GM23338 (cell line): Measurements from ENCODE around the gene MTCL3.

ENCODE experiments used
- ATAC-seq: fragments of 200-7000 bp; cut with Tn5 transposase; 3 replicates; pipeline ENCODE4 v1.9.1; 2020
- DNase-seq: peaks from one replicate; pipeline ENCODE4 v3.0.0-alpha.2; 2015; ENCODE audit warnings: low spot score
- H2AFZ ChIP-seq: fragments of 200-600 bp; sonication (generic); 2 replicates; pipeline ENCODE4 v1.8.0; 2016; ENCODE audit warnings: antibody characterized with exemption, mild to moderate bottlenecking, moderate library complexity
- H3F3A ChIP-seq: fragments of 200-600 bp; sonication (generic); replicated peaks from 2 replicates; pipeline ENCODE4 v1.8.0; 2017; ENCODE audit warnings: antibody characterized with exemption, mixed run types, low read depth
- H3K27ac ChIP-seq: fragments of 200-600 bp; sonication (generic); 2 replicates; pipeline ENCODE4 v1.6.1; 2016; ENCODE audit warnings: low read depth
- H3K27me3 ChIP-seq: fragments of 200-600 bp; sonication (generic); 2 replicates; pipeline ENCODE4 v1.8.0; 2016; ENCODE audit warnings: mild to moderate bottlenecking, mixed run types, moderate library complexity; ENCODE audit not compliant: insufficient read depth
- H3K36me3 ChIP-seq: fragments of 200-600 bp; sonication (generic); 2 replicates; pipeline ENCODE4 v1.8.0; 2016; ENCODE audit warnings: mild to moderate bottlenecking; ENCODE audit not compliant: insufficient read depth
- H3K4me1 ChIP-seq: fragments of 200-600 bp; sonication (generic); 2 replicates; pipeline ENCODE4 v1.8.0; 2016; ENCODE audit warnings: mild to moderate bottlenecking, moderate library complexity; ENCODE audit not compliant: insufficient read depth
- H3K4me2 ChIP-seq: fragments of 200-600 bp; sonication (generic); 2 replicates; pipeline ENCODE4 v1.7.1; 2017; ENCODE audit warnings: mixed run types
- H3K4me3 ChIP-seq: fragments of 200-600 bp; sonication (generic); 2 replicates; pipeline ENCODE4 v1.6.1; 2016; ENCODE audit warnings: mixed run types
- H3K79me2 ChIP-seq: fragments of 200-600 bp; sonication (generic); replicated peaks from 2 replicates; pipeline ENCODE4 v1.8.0; 2017; ENCODE audit warnings: mild to moderate bottlenecking; ENCODE audit not compliant: insufficient read depth
- H3K9me2 ChIP-seq: fragments of 200-600 bp; sonication (generic); 2 replicates; pipeline ENCODE4 v1.8.0; 2017; ENCODE audit not compliant: insufficient read depth
- H4K20me1 ChIP-seq: fragments of 200-600 bp; sonication (generic); replicated peaks from 2 replicates; pipeline ENCODE4 v1.8.0; 2017; ENCODE audit warnings: mild to moderate bottlenecking; ENCODE audit not compliant: insufficient read depth
- H3K27ac Mint-ChIP-seq: 2 replicates; pipeline ENCODE4 v1.8.0; 2020; ENCODE audit warnings: inconsistent platforms, mild to moderate bottlenecking, moderate library complexity, mixed read lengths
- H3K27me3 Mint-ChIP-seq: 3 replicates; pipeline ENCODE4 v1.8.0; 2022; ENCODE audit warnings: low read depth, mild to moderate bottlenecking, moderate library complexity, mixed read lengths, inconsistent platforms; ENCODE audit not compliant: insufficient read depth, poor library complexity
- H3K36me3 Mint-ChIP-seq: 3 replicates; pipeline ENCODE4 v1.8.0; 2021; ENCODE audit warnings: low read depth, mild to moderate bottlenecking, inconsistent platforms, moderate library complexity, mixed read lengths
- H3K4me1 Mint-ChIP-seq: 3 replicates; pipeline ENCODE4 v1.8.0; 2020; ENCODE audit warnings: mild to moderate bottlenecking, inconsistent platforms, mixed read lengths
- H3K4me3 Mint-ChIP-seq: 3 replicates; pipeline ENCODE4 v1.8.0; 2021; ENCODE audit warnings: moderate library complexity, mild to moderate bottlenecking, inconsistent platforms, mixed read lengths
- H3K9me3 Mint-ChIP-seq: 3 replicates; pipeline ENCODE4 v1.8.0; 2020; ENCODE audit warnings: moderate library complexity, mild to moderate bottlenecking, inconsistent platforms, mixed read lengths
- CTCF ChIP-seq, 2 experiments: fragments of 200-600 bp in 1 of 2; sonication (generic) in 1 of 2; conservative IDR thresholded peaks; 2 replicates each; pipeline versions ENCODE4 v1.5.1 to v1.6.1; 2016 to 2017; ENCODE audit warnings: antibody characterized with exemption in 2 of 2, low read depth in 2 of 2, mild to moderate bottlenecking in 2 of 2, moderate library complexity in 1 of 2
- ETS1 ChIP-seq: IDR thresholded peaks from 2 replicates; pipeline ENCODE4 v1.6.1; 2016; ENCODE audit warnings: antibody characterized with exemption
- EZH2 ChIP-seq: fragments of 200-600 bp; sonication (generic); IDR thresholded peaks from one replicate; pipeline ENCODE4 v1.8.0; 2017; ENCODE audit warnings: antibody characterized with exemption, mild to moderate bottlenecking, low read depth; ENCODE audit not compliant: unreplicated experiment
- EZH2phosphoT487 ChIP-seq: fragments of 200-600 bp; sonication (generic); IDR thresholded peaks from one replicate; pipeline ENCODE4 v1.8.1; 2018; ENCODE audit warnings: antibody characterized with exemption; ENCODE audit not compliant: unreplicated experiment
- JUNB ChIP-seq: IDR thresholded peaks from one replicate; pipeline ENCODE4 v1.6.1; 2016; ENCODE audit warnings: antibody characterized with exemption; ENCODE audit not compliant: unreplicated experiment
- NANOG ChIP-seq: IDR thresholded peaks from 2 replicates; pipeline ENCODE4 v1.6.1; 2016; ENCODE audit warnings: antibody characterized with exemption, borderline replicate concordance
- POLR2AphosphoS5 ChIP-seq: IDR thresholded peaks from 2 replicates; pipeline ENCODE4 v1.6.1; 2016; ENCODE audit warnings: antibody characterized with exemption, low read depth
- STAT1 ChIP-seq: IDR thresholded peaks from one replicate; pipeline ENCODE4 v1.6.1; 2016; ENCODE audit warnings: antibody characterized with exemption; ENCODE audit not compliant: unreplicated experiment
- ZNF114 ChIP-seq: fragments of 250-450 bp; sonication (Bioruptor Pico); IDR thresholded peaks from 2 replicates; pipeline ENCODE4 v1.5.0; 2020; ENCODE audit warnings: mild to moderate bottlenecking, moderate library complexity
- ZNF331 ChIP-seq: fragments of 250-450 bp; sonication (Bioruptor Pico); IDR thresholded peaks from 2 replicates; pipeline ENCODE4 v1.5.0; 2020; ENCODE audit warnings: low read depth, mild to moderate bottlenecking, moderate library complexity
- TF ChIP-seq, protein P1 (sequence below): fragments of 250-450 bp; sonication (Bioruptor Pico); IDR thresholded peaks from 2 replicates; pipeline ENCODE4 v1.5.0; 2020; ENCODE audit warnings: mild to moderate bottlenecking, moderate library complexity

MTCL3 gene

GRCh38 chr6:127466416-127466815 is 52.7 kb downstream of the MTCL3 start:
- no peak overlapping the region for H3K27ac ChIP-seq
- no peak overlapping the region for H3K27ac Mint-ChIP-seq
- H3K4me3 ChIP-seq: no peak overlapping the region
- H3K36me3 Mint-ChIP-seq: peaks cover 5% of the 10 kb centered on the region; the same call in 2 of the 3 replicates
- H3K79me2 ChIP-seq: no peaks in the 10 kb centered on the region
- H4K20me1 ChIP-seq: no peaks in the 10 kb centered on the region
- no peak overlapping the region for H3K4me2 ChIP-seq
- ATAC-seq (no peak), DNase-seq (no peak)
- H3K27me3 Mint-ChIP-seq: no peaks in the 10 kb centered on the region
- no peaks in the 10 kb centered on the region for H3K9me2 ChIP-seq
- no peaks in the 10 kb centered on the region for H3K36me3 ChIP-seq
- no peaks in the 10 kb centered on the region for H3F3A ChIP-seq
- no peak overlapping the region for H2AFZ ChIP-seq
- no peaks in the 10 kb centered on the region for H3K9me3 Mint-ChIP-seq
- H3K4me1 Mint-ChIP-seq: peaks cover 19% of the 10 kb centered on the region
- H3K4me3 Mint-ChIP-seq: no peak overlapping the region
- no peak for TF ChIP-seq EZH2
- no peak for TF ChIP-seq JUNB
- TF ChIP-seq NANOG: no peak
- no peak for TF ChIP-seq ETS1
- TF ChIP-seq STAT1: no peak
- TF ChIP-seq, protein P1, sequence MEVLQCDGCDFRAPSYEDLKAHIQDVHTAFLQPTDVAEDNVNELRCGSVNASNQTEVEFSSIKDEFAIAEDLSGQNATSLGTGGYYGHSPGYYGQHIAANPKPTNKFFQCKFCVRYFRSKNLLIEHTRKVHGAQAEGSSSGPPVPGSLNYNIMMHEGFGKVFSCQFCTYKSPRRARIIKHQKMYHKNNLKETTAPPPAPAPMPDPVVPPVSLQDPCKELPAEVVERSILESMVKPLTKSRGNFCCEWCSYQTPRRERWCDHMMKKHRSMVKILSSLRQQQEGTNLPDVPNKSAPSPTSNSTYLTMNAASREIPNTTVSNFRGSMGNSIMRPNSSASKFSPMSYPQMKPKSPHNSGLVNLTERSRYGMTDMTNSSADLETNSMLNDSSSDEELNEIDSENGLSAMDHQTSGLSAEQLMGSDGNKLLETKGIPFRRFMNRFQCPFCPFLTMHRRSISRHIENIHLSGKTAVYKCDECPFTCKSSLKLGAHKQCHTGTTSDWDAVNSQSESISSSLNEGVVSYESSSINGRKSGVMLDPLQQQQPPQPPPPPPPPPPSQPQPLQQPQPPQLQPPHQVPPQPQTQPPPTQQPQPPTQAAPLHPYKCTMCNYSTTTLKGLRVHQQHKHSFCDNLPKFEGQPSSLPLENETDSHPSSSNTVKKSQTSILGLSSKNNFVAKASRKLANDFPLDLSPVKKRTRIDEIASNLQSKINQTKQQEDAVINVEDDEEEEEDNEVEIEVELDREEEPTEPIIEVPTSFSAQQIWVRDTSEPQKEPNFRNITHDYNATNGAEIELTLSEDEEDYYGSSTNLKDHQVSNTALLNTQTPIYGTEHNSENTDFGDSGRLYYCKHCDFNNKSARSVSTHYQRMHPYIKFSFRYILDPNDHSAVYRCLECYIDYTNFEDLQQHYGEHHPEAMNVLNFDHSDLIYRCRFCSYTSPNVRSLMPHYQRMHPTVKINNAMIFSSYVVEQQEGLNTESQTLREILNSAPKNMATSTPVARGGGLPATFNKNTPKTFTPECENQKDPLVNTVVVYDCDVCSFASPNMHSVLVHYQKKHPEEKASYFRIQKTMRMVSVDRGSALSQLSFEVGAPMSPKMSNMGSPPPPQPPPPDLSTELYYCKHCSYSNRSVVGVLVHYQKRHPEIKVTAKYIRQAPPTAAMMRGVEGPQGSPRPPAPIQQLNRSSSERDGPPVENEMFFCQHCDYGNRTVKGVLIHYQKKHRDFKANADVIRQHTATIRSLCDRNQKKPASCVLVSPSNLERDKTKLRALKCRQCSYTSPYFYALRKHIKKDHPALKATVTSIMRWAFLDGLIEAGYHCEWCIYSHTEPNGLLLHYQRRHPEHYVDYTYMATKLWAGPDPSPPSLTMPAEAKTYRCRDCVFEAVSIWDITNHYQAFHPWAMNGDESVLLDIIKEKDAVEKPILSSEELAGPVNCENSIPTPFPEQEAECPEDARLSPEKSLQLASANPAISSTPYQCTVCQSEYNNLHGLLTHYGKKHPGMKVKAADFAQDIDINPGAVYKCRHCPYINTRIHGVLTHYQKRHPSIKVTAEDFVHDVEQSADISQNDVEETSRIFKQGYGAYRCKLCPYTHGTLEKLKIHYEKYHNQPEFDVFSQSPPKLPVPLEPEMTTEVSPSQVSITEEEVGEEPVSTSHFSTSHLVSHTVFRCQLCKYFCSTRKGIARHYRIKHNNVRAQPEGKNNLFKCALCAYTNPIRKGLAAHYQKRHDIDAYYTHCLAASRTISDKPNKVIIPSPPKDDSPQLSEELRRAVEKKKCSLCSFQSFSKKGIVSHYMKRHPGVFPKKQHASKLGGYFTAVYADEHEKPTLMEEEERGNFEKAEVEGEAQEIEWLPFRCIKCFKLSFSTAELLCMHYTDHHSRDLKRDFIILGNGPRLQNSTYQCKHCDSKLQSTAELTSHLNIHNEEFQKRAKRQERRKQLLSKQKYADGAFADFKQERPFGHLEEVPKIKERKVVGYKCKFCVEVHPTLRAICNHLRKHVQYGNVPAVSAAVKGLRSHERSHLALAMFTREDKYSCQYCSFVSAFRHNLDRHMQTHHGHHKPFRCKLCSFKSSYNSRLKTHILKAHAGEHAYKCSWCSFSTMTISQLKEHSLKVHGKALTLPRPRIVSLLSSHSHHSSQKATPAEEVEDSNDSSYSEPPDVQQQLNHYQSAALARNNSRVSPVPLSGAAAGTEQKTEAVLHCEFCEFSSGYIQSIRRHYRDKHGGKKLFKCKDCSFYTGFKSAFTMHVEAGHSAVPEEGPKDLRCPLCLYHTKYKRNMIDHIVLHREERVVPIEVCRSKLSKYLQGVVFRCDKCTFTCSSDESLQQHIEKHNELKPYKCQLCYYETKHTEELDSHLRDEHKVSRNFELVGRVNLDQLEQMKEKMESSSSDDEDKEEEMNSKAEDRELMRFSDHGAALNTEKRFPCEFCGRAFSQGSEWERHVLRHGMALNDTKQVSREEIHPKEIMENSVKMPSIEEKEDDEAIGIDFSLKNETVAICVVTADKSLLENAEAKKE (CRISPR knock-in tag): no peak
- TF ChIP-seq ZNF331 (CRISPR knock-in tag): no peak
- TF ChIP-seq POLR2AphosphoS5: no peak
- no peak for TF ChIP-seq EZH2phosphoT487
- no peak for TF ChIP-seq ZNF114 (CRISPR knock-in tag)
- TF ChIP-seq CTCF (conservative IDR thresholded peaks at IDR 0.05; ENCODE audit: low read depth in 2 of 2): no peak
- no peaks in the 10 kb centered on the region for H3K27me3 ChIP-seq
- H3K4me1 ChIP-seq: no peaks in the 10 kb centered on the region; the same call in 1 of the 2 replicates
